ENCODE data around the gene PRR35. TPM values are rescaled to one million over a fixed set of nuclear protein-coding genes. Genes with fewer than 3 reads are reported as not detected.

The PRR35 gene
- total and polyA plus RNA-seq, 2 experiments from 2014 or later: not detected

DNA sequence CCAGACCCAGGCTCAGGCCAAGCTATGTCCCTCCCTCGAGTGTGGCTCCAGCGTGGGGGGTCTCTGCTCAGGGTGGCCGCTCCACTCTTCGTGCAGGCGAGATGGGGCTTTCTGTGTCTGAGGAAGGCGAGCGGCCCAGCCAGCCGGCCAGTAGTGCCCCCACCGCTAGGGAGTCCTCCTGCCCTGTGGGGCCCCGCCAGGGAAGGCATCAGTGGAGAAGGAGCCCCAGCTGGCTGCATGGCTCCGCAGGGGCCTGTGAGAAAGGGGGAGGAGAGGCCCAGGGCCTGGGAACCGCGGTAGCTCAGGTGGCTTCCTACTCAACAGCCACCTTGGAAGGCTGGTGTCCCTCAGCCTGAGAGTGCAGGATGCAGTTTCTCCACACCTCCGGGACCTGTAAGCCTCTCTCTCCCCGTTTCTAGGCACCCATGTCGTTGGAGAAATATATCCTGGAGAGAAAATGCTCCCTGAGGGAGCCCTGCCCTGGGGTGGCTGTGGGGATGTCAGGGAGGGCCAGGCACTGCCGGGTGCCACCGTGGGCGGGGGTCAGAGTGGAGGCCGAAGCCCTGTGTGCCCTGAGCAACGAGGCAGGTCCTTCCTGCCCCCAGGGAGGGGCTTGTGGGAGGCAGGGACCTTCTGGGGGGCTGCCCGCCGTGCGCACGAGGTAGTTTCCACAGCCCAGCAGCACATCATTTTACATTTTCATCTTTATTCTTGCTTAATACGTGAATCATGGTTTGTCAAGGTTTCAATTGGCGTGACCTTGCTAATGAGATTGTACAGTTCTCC lies 12.9 kb downstream of the PRR35 start:
- Histone ChIP-seq H3K9ac (no peak overlapping the region), H3K9me2 (ENCODE audit: insufficient read depth) (no peaks in the 10 kb centered on the region), H4K20me1 (ENCODE audit: insufficient read depth) (no peaks in the 10 kb centered on the region), H3F3A (ENCODE audit: insufficient read depth) (0 out of 2 replicates have a peak, but pooled peaks cover 6% of the 10 kb centered on the region), H3K79me2 (ENCODE audit: insufficient read depth) (peaks cover 36% of the 10 kb centered on the region), H3K27ac (no peak overlapping the region), H3K36me3 (ENCODE audit: low read depth) (no peaks in the 10 kb centered on the region), H3K27me3 (replicated peaks; ENCODE audit: insufficient read depth) (no peaks in the 10 kb centered on the region), H3K9me3 (ENCODE audit: low read depth) (no peaks in the 10 kb centered on the region), H3K4me2 (ENCODE audit: unreplicated experiment) (no peak overlapping the region), H3K4me1 (ENCODE audit: insufficient read depth) (0 out of 2 replicates have a peak, but pooled peaks cover 4% of the 10 kb centered on the region), H2AFZ (no peak overlapping the region), H3K4me3 (no peak overlapping the region)
- DNase-seq: no peak
- WGBS, 2 experiments (ENCODE audit: low coverage in 1 of 2, low lambda C conversion rate in 2 of 2, missing lambda C conversion rate in 2 of 2): 86 to 90% methylated on average over 26 to 27 of the region's 27 CpGs
- TF ChIP-seq EZH2phosphoT487 (IDR thresholded peaks at IDR 0.05; ENCODE audit: insufficient read depth, low read depth): no peak
- in situ Hi-C loops (cut with MboI): no loop called here

DNA sequence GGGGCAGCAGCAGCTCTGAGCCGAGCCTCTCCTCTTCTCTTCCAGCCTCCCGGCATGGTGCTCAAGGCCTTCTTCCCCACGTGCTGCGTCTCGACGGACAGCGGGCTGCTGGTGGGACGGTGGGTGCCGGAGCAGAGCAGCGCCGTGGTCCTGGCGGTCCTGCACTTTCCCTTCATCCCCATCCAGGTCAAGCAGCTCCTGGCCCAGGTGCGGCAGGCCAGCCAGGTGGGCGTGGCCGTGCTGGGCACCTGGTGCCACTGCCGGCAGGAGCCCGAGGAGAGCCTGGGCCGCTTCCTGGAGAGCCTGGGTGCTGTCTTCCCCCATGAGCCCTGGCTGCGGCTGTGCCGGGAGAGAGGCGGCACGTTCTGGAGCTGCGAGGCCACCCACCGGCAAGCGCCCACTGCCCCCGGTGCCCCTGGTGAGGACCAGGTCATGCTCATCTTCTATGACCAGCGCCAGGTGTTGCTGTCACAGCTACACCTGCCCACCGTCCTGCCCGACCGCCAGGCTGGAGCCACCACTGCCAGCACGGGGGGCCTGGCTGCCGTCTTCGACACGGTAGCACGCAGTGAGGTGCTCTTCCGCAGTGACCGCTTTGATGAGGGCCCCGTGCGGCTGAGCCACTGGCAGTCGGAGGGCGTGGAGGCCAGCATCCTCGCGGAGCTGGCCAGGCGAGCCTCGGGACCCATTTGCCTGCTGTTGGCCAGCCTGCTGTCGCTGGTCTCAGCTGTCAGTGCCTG lies 14.0 kb downstream of the PRR35 start:
- Histone ChIP-seq H3K79me2 (ENCODE audit: insufficient read depth) (peaks cover 33% of the 10 kb centered on the region), H3K36me3 (ENCODE audit: low read depth) (no peaks in the 10 kb centered on the region), H2AFZ (no peak overlapping the region), H3K4me2 (ENCODE audit: unreplicated experiment) (no peak overlapping the region), H3K27ac (no peak overlapping the region), H3K4me3 (no peak overlapping the region), H3K9me3 (ENCODE audit: low read depth) (no peaks in the 10 kb centered on the region), H3K27me3 (replicated peaks; ENCODE audit: insufficient read depth) (no peaks in the 10 kb centered on the region), H3F3A (ENCODE audit: insufficient read depth) (0 out of 2 replicates have a peak, but pooled peaks cover 6% of the 10 kb centered on the region), H4K20me1 (ENCODE audit: insufficient read depth) (no peaks in the 10 kb centered on the region), H3K9me2 (ENCODE audit: insufficient read depth) (no peaks in the 10 kb centered on the region), H3K9ac (no peak overlapping the region), H3K4me1 (ENCODE audit: insufficient read depth) (0 out of 2 replicates have a peak, but pooled peaks cover 2% of the 10 kb centered on the region)
- in situ Hi-C loops (cut with MboI): no loop called here
- no peak for DNase-seq
- 93 to 95% methylated on average over 38 to 46 of the region's 46 CpGs for WGBS, 2 experiments (ENCODE audit: low coverage in 1 of 2, low lambda C conversion rate in 2 of 2, missing lambda C conversion rate in 2 of 2)
- TF ChIP-seq EZH2 (IDR thresholded peaks at IDR 0.05; ENCODE audit: insufficient read depth, poor library complexity, severe bottlenecking) (no peak), EZH2phosphoT487 (IDR thresholded peaks at IDR 0.05; ENCODE audit: insufficient read depth, low read depth) (no peak)

DNA sequence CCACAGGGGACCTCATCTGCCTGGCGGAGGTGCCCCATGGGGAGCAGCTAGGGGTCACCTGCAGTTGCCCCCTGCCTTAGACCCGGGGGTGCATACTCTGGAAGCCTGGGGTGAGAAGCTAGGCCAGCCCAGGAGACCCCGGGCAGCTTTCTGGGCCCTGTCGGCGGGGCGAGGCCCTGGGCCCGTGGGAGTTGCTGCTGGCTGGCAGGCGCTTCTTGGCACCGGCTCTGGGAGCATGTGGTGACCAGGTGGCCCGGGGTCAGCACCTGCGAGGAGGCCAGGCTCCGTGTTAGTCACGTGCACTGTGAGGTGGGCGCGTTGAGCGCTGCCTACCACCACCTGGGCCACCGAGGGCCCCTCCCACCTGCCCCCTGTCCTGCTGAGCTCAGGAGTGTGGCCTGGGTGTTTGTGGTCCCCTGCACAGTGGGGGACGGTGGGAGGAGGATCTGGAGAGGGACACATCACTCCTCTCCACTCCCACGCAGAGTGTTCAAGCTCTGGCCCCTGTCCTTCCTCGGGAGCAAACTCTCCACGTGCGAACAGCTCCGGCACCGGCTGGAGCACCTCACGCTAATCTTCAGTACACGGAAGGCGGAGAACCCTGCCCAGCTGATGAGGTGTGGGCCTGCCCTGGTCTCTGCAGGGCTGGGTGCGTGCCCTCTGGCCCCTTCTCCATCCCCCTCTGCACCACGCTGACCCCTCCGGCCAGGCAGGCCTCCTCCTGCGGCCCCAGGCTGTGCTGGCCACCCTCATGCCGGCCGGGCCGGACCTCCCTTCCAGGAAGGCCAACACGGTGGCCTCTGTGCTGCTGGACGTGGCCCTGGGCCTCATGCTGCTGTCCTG lies 15.4 kb downstream of the PRR35 start:
- TF ChIP-seq EZH2phosphoT487 (IDR thresholded peaks at IDR 0.05; ENCODE audit: insufficient read depth, low read depth) (no peak), EZH2 (IDR thresholded peaks at IDR 0.05; ENCODE audit: insufficient read depth, poor library complexity, severe bottlenecking) (no peak)
- DNase-seq: no peak
- Histone ChIP-seq H4K20me1 (ENCODE audit: insufficient read depth) (no peaks in the 10 kb centered on the region), H3K27ac (no peak overlapping the region), H3K9me2 (ENCODE audit: insufficient read depth) (no peaks in the 10 kb centered on the region), H3K4me1 (ENCODE audit: insufficient read depth) (no peaks in the 10 kb centered on the region), H3K9ac (no peak overlapping the region), H3K79me2 (ENCODE audit: insufficient read depth) (peaks cover 25% of the 10 kb centered on the region), H3K36me3 (ENCODE audit: low read depth) (no peaks in the 10 kb centered on the region), H3K4me2 (ENCODE audit: unreplicated experiment) (no peak overlapping the region), H3K4me3 (no peak overlapping the region), H2AFZ (no peak overlapping the region), H3K27me3 (replicated peaks; ENCODE audit: insufficient read depth) (no peaks in the 10 kb centered on the region), H3K9me3 (ENCODE audit: low read depth) (no peaks in the 10 kb centered on the region), H3F3A (ENCODE audit: insufficient read depth) (0 out of 2 replicates have a peak, but pooled peaks cover 1% of the 10 kb centered on the region)
- 85 to 89% methylated on average over 33 to 36 of the region's 36 CpGs for WGBS, 2 experiments (ENCODE audit: low coverage in 1 of 2, low lambda C conversion rate in 2 of 2, missing lambda C conversion rate in 2 of 2)
- in situ Hi-C loops (cut with MboI): no loop called here

DNA sequence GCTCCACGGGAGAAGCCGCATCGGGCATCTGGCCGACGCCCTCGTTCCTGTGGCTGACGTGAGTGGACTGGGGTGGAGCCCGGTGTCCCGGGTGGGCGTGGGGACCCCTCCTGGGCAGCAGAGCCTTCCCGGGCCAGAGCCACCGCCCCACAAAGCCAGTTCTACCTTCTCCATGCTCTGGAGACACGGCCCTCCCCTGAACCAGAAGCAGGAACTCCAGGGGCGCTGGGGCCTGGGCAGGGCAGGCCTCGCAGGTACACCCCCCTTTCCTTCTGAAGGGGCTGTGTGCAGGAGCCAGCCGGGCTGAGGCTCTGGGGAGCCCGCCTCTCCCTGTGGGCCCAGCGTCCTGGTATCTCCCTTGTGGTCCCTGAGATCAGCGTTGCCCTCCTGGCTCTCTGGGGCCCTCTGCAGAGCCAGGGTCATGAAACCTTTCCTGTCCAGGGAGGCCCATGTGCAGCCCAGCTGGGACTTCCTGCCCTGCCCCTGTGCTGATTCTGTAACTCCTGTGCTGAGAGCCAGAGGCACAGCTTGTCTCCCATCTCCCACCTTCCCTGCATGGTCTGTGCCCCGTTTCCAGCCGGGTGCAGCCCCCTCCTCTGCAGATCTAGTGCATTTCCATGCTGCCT lies 16.1 kb downstream of the PRR35 start:
- Histone ChIP-seq H3K36me3 (ENCODE audit: low read depth) (no peaks in the 10 kb centered on the region), H3K4me1 (ENCODE audit: insufficient read depth) (no peaks in the 10 kb centered on the region), H3K27ac (no peak overlapping the region), H3K9ac (no peak overlapping the region), H4K20me1 (ENCODE audit: insufficient read depth) (no peaks in the 10 kb centered on the region), H3K4me2 (ENCODE audit: unreplicated experiment) (no peak overlapping the region), H2AFZ (no peak overlapping the region), H3K9me2 (ENCODE audit: insufficient read depth) (no peaks in the 10 kb centered on the region), H3K79me2 (ENCODE audit: insufficient read depth) (peaks cover 19% of the 10 kb centered on the region; the same call in 1 of the 2 replicates), H3K9me3 (ENCODE audit: low read depth) (no peaks in the 10 kb centered on the region), H3F3A (ENCODE audit: insufficient read depth) (no peaks in the 10 kb centered on the region), H3K27me3 (replicated peaks; ENCODE audit: insufficient read depth) (no peaks in the 10 kb centered on the region), H3K4me3 (no peak overlapping the region)
- DNase-seq: no peak
- in situ Hi-C loops (cut with MboI): no loop called here
- TF ChIP-seq EZH2phosphoT487 (IDR thresholded peaks at IDR 0.05; ENCODE audit: insufficient read depth, low read depth): no peak
- no peak for TF ChIP-seq EZH2 (IDR thresholded peaks at IDR 0.05; ENCODE audit: insufficient read depth, poor library complexity, severe bottlenecking)
- 86% methylated on average over 21 of the region's 21 CpGs for WGBS, 2 experiments (ENCODE audit: low coverage in 1 of 2, low lambda C conversion rate in 2 of 2, missing lambda C conversion rate in 2 of 2)
